ENCODE measurements around the gene HGF. TPM values are rescaled to one million over a fixed set of nuclear protein-coding genes. Genes with fewer than 3 reads are reported as not detected.

The HGF gene
- polyA plus RNA-seq, 1 experiment, result 1.1 TPM

DNA sequence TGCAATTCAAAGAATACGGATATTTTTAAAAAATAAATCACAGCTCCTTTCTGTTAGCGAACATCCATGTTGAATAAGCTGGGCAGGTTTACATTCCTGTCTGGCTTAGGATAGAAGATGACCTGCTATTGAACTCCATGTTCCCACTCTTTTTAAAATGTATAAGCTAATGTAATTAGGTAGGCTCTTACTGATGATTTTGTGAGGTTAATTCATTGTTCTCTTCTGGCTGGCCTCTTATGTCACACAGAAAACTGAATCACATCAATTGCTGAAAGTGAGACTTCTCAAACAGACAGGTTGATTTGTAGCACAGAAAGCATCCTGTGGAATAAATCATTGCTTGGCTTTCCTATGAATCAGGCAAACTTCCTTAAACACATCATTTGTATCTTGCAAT, 24.2 kb downstream of the HGF start:
- no peaks in the 10 kb centered on the region for H3K27me3 ChIP-seq (ENCODE audit: control insufficient read depth, insufficient read depth, low read length)
- no peaks in the 10 kb centered on the region for H3K36me3 ChIP-seq (ENCODE audit: control insufficient read depth, insufficient read depth, low read length)
- ChIA-PET POLR2A (no interaction called here), CTCF (no interaction called here)
- H3K4me3 ChIP-seq (ENCODE audit: low read depth, low read length), result no peak overlapping the region
- TF ChIP-seq, protein P1, sequence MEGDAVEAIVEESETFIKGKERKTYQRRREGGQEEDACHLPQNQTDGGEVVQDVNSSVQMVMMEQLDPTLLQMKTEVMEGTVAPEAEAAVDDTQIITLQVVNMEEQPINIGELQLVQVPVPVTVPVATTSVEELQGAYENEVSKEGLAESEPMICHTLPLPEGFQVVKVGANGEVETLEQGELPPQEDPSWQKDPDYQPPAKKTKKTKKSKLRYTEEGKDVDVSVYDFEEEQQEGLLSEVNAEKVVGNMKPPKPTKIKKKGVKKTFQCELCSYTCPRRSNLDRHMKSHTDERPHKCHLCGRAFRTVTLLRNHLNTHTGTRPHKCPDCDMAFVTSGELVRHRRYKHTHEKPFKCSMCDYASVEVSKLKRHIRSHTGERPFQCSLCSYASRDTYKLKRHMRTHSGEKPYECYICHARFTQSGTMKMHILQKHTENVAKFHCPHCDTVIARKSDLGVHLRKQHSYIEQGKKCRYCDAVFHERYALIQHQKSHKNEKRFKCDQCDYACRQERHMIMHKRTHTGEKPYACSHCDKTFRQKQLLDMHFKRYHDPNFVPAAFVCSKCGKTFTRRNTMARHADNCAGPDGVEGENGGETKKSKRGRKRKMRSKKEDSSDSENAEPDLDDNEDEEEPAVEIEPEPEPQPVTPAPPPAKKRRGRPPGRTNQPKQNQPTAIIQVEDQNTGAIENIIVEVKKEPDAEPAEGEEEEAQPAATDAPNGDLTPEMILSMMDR (IDR thresholded peaks at IDR 0.05; ENCODE audit: insufficient read depth, low read depth, low read length), result no peak
- DNase-seq (ENCODE audit: low read depth), result no peak

DNA sequence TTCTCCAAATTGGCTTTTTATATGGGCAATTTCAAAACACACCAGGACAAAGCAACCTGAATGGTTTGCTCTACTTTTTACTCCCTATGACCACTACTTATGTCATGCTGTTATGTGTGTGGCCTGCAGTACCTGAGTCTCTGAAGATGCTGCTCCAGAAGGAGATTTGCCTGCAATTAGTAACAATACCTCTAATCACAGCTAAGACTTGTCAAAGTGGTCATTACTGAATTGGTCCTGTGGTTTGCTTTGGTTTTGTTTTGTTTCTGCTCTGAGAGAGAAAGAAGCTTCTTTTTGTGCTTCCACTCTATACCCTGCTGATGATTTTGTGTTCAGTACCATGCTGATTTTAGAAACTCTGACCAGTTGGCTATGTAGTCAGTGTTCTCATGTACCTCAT, 25.5 kb downstream of the HGF start:
- DNase-seq (ENCODE audit: low read depth), result no peak
- POLR2A ChIA-PET, result no interaction called here
- no peak overlapping the region for H3K4me3 ChIP-seq (ENCODE audit: low read depth, low read length)
- H3K36me3 ChIP-seq (ENCODE audit: control insufficient read depth, insufficient read depth, low read length), result no peaks in the 10 kb centered on the region
- CTCF ChIA-PET, result no interaction called here
- TF ChIP-seq, protein P1 (IDR thresholded peaks at IDR 0.05; ENCODE audit: insufficient read depth, low read depth, low read length), result no peak
- H3K27me3 ChIP-seq (ENCODE audit: control insufficient read depth, insufficient read depth, low read length), result no peaks in the 10 kb centered on the region

DNA sequence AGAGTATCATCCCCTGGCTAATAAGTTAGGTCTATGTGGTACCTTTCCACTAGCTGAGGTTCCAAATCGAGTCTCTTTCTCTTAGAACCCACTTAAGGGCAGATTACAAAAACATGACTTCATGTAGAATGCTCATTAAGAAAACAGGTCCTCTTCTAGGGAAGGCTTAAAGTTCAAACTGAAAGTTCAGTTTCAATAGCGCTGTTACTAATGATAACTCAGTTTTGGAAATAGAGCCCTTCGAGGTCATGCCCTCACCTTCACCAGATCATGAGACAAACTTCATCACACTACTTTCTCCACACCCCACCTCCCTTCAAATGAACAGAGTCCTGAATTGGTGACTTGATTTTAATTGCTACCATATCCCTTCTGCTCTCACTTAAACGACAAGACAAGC, 26.2 kb downstream of the HGF start:
- ChIA-PET POLR2A (no interaction called here), CTCF (no interaction called here)
- H3K4me3 ChIP-seq (ENCODE audit: low read depth, low read length), result no peak overlapping the region
- no peaks in the 10 kb centered on the region for H3K27me3 ChIP-seq (ENCODE audit: control insufficient read depth, insufficient read depth, low read length)
- no peak for DNase-seq (ENCODE audit: low read depth)
- TF ChIP-seq, protein P1 (IDR thresholded peaks at IDR 0.05; ENCODE audit: insufficient read depth, low read depth, low read length), result no peak
- H3K36me3 ChIP-seq (ENCODE audit: control insufficient read depth, insufficient read depth, low read length), result no peaks in the 10 kb centered on the region

DNA sequence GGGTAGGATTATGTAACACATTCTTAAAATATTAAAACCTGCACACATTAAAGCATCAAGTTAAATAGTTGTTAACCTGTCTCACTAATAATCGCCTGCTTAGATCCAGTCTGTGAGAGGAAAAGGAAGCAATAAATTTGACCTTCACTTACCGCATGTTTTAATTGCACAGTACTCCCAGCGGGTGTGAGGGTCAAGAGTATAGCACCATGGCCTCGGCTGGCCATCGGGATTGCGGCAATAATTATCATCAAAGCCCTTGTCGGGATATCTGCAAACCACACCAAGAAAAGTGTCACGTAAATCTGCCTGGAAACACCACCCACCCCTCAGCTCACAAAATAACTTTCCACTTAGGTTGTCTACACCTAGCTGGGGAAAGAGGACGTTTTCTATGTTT, 26.6 kb downstream of the HGF start:
- DNase-seq (ENCODE audit: low read depth), result no peak
- ChIA-PET POLR2A (no interaction called here), CTCF (no interaction called here)
- Histone ChIP-seq H3K4me3 (ENCODE audit: low read depth, low read length) (no peak overlapping the region), H3K36me3 (ENCODE audit: control insufficient read depth, insufficient read depth, low read length) (no peaks in the 10 kb centered on the region), H3K27me3 (ENCODE audit: control insufficient read depth, insufficient read depth, low read length) (no peaks in the 10 kb centered on the region)
- TF ChIP-seq, protein P1 (IDR thresholded peaks at IDR 0.05; ENCODE audit: insufficient read depth, low read depth, low read length), result no peak

DNA sequence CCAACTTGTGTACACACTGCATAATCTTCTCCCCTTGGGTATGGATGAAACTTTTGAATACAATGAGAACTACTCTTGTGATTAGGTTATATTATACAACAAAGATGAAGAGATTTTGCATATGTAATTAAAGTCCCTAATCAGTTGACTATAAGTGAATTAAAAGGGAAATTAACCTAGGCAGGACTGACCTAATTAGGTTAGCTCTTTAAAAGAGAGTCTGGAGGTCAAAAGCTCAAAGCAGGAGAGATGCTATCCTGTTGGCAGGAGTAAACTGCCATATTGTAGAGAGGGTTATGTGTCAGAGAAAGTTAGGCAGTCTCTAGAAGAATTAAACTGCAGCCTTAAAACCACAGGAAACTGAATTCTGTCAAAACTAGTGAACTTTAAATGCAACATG, 29.4 kb downstream of the HGF start:
- Histone ChIP-seq H3K36me3 (ENCODE audit: control insufficient read depth, insufficient read depth, low read length) (no peaks in the 10 kb centered on the region), H3K27me3 (ENCODE audit: control insufficient read depth, insufficient read depth, low read length) (no peaks in the 10 kb centered on the region), H3K4me3 (ENCODE audit: low read depth, low read length) (no peak overlapping the region)
- TF ChIP-seq, protein P1 (IDR thresholded peaks at IDR 0.05; ENCODE audit: insufficient read depth, low read depth, low read length), result no peak
- CTCF ChIA-PET, result interaction anchor here (0.6 kb wide), 1 partner anchor 987 kb away, joined by 4 read pairs; no protein-coding TSS in a partner anchor
- POLR2A ChIA-PET, result no interaction called here
- DNase-seq (ENCODE audit: low read depth), result no peak
